Measurements from ENCODE around the gene GRID1. TPM values are rescaled to one million over a fixed set of nuclear protein-coding genes. Genes with fewer than 3 reads are reported as not detected.

GRID1 gene
- total RNA-seq, 4 donors from 2014 or later, result 1.4 to 4.9 (median 2.0) TPM

- peak in 1 of 2 donors; percentile 61 for DNase-seq (ENCODE audit: low spot score in 2 of 2)
- H3K4me3 ChIP-seq (ENCODE audit: low read depth, poor library complexity, severe bottlenecking), result no peak overlapping the region
- 59 to 63% methylated on average over 2 of the region's 2 CpGs for WGBS, 2 donors
- no peak for TF ChIP-seq POLR2A (IDR thresholded peaks at IDR 0.05)
- TF ChIP-seq, protein P1, sequence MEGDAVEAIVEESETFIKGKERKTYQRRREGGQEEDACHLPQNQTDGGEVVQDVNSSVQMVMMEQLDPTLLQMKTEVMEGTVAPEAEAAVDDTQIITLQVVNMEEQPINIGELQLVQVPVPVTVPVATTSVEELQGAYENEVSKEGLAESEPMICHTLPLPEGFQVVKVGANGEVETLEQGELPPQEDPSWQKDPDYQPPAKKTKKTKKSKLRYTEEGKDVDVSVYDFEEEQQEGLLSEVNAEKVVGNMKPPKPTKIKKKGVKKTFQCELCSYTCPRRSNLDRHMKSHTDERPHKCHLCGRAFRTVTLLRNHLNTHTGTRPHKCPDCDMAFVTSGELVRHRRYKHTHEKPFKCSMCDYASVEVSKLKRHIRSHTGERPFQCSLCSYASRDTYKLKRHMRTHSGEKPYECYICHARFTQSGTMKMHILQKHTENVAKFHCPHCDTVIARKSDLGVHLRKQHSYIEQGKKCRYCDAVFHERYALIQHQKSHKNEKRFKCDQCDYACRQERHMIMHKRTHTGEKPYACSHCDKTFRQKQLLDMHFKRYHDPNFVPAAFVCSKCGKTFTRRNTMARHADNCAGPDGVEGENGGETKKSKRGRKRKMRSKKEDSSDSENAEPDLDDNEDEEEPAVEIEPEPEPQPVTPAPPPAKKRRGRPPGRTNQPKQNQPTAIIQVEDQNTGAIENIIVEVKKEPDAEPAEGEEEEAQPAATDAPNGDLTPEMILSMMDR (IDR thresholded peaks at IDR 0.05), result no peak
- intact Hi-C loops (cut with DNase I; ENCODE audit: low total_unique reads), result no loop called here
These were observed 743.3 kb downstream of the GRID1 start for GRCh38 chr10:85623342-85623741.

DNA sequence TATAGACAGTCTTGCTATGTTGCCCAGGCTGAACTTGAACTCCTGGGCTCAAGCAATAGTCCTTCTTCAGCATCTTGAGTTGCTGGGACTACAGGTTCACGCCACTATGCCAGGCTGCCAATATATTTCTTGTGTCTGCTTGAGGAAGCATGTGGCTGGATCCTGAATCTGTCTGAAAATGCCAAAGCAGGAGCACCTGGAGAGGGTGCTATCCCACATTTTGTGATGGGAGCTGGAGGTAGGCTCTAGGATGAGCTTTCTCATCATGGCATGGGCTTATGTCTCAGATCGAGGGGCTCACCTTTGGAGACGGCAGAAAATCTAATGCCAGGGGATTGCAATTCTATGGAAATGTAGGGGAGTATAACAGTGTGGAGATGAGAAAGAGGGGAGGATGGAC is 744.2 kb downstream of the GRID1 start:
- 94 to 98% methylated on average over 3 of the region's 3 CpGs for WGBS, 2 donors
- intact Hi-C loops (cut with DNase I; ENCODE audit: low total_unique reads), result no loop called here
- DNase-seq (ENCODE audit: low spot score in 2 of 2), result peak in 1 of 2 donors; percentile 57
- no peak overlapping the region for H3K4me3 ChIP-seq (ENCODE audit: low read depth, poor library complexity, severe bottlenecking)
- TF ChIP-seq, protein P1 (IDR thresholded peaks at IDR 0.05), result no peak
- no peak for TF ChIP-seq POLR2A (IDR thresholded peaks at IDR 0.05)

GRCh38 chr10:85621562-85621961 is 745.0 kb downstream of the GRID1 start:
- 60 to 75% methylated on average over 2 of the region's 2 CpGs for WGBS, 2 donors
- TF ChIP-seq, protein P1 (IDR thresholded peaks at IDR 0.05), result no peak
- intact Hi-C loops (cut with DNase I; ENCODE audit: low total_unique reads), result no loop called here
- DNase-seq (ENCODE audit: low spot score in 2 of 2), result no peak
- no peak overlapping the region for H3K4me3 ChIP-seq (ENCODE audit: low read depth, poor library complexity, severe bottlenecking)

- intact Hi-C loops (cut with DNase I; ENCODE audit: low total_unique reads), result no loop called here
- 63 to 79% methylated on average over 3 of the region's 3 CpGs for WGBS, 2 donors
- no peak overlapping the region for H3K4me3 ChIP-seq (ENCODE audit: low read depth, poor library complexity, severe bottlenecking)
- no peak for DNase-seq (ENCODE audit: low spot score in 2 of 2)
- TF ChIP-seq POLR2A (IDR thresholded peaks at IDR 0.05), result no peak
- TF ChIP-seq, protein P1 (IDR thresholded peaks at IDR 0.05), result no peak
These were observed 745.8 kb downstream of the GRID1 start for GRCh38 chr10:85620807-85621206.

DNA sequence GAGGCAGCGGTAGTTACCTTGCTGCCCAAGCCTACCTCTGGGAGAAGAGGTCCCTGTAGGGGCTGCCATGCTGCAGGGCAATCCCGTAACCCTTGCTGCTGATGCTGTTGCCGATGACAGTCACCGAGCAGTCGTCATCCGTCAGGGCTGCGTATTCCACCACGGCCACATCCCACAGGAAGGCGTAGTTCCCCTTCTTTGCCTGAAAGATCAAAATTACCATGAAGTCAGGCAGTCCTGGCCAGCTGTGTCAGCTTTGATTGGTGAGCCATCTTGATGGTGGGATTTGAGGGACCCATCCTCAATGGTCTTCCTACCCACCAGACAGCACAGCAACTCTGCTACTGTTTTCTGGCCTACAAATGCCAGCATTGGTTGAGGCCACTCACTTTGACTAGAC is 746.8 kb downstream of the GRID1 start:
- H3K4me3 ChIP-seq (ENCODE audit: low read depth, poor library complexity, severe bottlenecking), result no peak overlapping the region
- TF ChIP-seq, protein P1 (IDR thresholded peaks at IDR 0.05), result no peak
- TF ChIP-seq POLR2A (IDR thresholded peaks at IDR 0.05), result no peak
- peak in 1 of 2 donors; percentile 67 for DNase-seq (ENCODE audit: low spot score in 2 of 2)
- intact Hi-C loops (cut with DNase I; ENCODE audit: low total_unique reads), result no loop called here
- WGBS, 2 donors, result 92 to 94% methylated on average over 8 to 9 of the region's 9 CpGs

GRCh38 chr10:85618841-85619240 is 747.8 kb downstream of the GRID1 start:
- DNase-seq (ENCODE audit: low spot score in 2 of 2), result peak in 1 of 2 donors; percentile 74
- TF ChIP-seq, protein P1 (IDR thresholded peaks at IDR 0.05), result no peak
- TF ChIP-seq POLR2A (IDR thresholded peaks at IDR 0.05), result no peak
- intact Hi-C loops (cut with DNase I; ENCODE audit: low total_unique reads), result no loop called here
- no peak overlapping the region for H3K4me3 ChIP-seq (ENCODE audit: low read depth, poor library complexity, severe bottlenecking)
- WGBS, 2 donors, result 63 to 69% methylated on average over 3 of the region's 3 CpGs

All from lower leg skin (tissue), 4 donors.